Neuron (in vitro differentiated cells): ENCODE results near the gene DAZ2.
"Not testable (repeated sequence)": the region's sequence is repeated elsewhere in the genome, so short reads cannot be mapped to it uniquely, and the experiment has no call there.

Experiments
- H2AFZ ChIP-seq: one replicate; pipeline ENCODE4 v1.6.1; 2013; ENCODE audit warnings: low read depth, mild to moderate bottlenecking, inconsistent platforms, low read length, moderate library complexity
- H3K27me3 ChIP-seq: one replicate; pipeline ENCODE4 v1.6.1; 2013; ENCODE audit warnings: low read length; ENCODE audit not compliant: insufficient read depth
- H3K36me3 ChIP-seq: one replicate; pipeline ENCODE4 v1.6.1; 2013; ENCODE audit warnings: low read length; ENCODE audit not compliant: insufficient read depth
- H3K4me1 ChIP-seq: one replicate; pipeline ENCODE4 v1.6.1; 2013; ENCODE audit warnings: low read length; ENCODE audit not compliant: insufficient read depth
- H3K4me3 ChIP-seq: 2 replicates; pipeline ENCODE4 v1.5.1; 2013; ENCODE audit warnings: mild to moderate bottlenecking, low read length, moderate library complexity
- H3K9me3 ChIP-seq: one replicate; pipeline ENCODE4 v1.6.1; 2013; ENCODE audit warnings: low read length

The DAZ2 gene, protein sequence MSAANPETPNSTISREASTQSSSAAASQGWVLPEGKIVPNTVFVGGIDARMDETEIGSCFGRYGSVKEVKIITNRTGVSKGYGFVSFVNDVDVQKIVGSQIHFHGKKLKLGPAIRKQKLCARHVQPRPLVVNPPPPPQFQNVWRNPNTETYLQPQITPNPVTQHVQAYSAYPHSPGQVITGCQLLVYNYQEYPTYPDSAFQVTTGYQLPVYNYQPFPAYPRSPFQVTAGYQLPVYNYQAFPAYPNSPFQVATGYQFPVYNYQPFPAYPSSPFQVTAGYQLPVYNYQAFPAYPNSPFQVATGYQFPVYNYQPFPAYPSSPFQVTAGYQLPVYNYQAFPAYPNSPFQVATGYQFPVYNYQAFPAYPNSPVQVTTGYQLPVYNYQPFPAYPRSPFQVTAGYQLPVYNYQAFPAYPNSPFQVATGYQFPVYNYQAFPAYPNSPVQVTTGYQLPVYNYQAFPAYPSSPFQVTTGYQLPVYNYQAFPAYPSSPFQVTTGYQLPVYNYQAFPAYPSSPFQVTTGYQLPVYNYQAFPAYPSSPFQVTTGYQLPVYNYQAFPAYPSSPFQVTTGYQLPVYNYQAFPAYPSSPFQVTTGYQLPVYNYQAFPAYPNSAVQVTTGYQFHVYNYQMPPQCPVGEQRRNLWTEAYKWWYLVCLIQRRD

DNA sequence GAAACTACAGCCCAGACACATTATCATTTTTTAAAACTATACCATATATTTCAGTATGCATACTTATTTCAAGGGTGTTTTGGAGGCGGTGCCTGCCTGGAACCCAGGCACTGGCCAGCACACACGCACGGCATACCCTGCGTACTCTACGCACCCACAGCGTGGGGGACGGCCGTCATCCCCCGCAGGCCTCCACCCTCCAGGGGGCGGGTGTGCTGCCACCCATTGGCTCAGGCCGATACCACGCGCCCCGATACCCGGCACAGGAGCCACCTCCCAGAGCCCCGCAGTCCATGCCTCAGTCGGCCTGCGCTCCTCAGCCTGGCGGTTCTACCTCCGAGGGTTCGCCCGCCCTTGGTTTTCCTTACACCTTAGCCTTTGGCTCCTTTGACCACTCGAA, at the start of gene DAZ2:
Gene DAZ2 (plus strand): TSS at position 301 of the 400 bp plus-strand sequence. CDS start 208 bp downstream, outside the sequence.
- not testable (repeated sequence) for H3K9me3 ChIP-seq, H3K36me3 ChIP-seq, H3K27me3 ChIP-seq, H2AFZ ChIP-seq, H3K4me1 ChIP-seq, H3K4me3 ChIP-seq

GRCh38 chrY:23198908-23199307, 20.4 kb upstream of the DAZ2 start, which contains the start of gene DAZ1:
TSS of gene DAZ1 (minus strand) at chrY:23199008. CDS start at chrY:23198800, 208 bp downstream.
- not testable (repeated sequence) for H2AFZ ChIP-seq, H3K27me3 ChIP-seq, H3K36me3 ChIP-seq, H3K9me3 ChIP-seq, H3K4me1 ChIP-seq, H3K4me3 ChIP-seq

DNA sequence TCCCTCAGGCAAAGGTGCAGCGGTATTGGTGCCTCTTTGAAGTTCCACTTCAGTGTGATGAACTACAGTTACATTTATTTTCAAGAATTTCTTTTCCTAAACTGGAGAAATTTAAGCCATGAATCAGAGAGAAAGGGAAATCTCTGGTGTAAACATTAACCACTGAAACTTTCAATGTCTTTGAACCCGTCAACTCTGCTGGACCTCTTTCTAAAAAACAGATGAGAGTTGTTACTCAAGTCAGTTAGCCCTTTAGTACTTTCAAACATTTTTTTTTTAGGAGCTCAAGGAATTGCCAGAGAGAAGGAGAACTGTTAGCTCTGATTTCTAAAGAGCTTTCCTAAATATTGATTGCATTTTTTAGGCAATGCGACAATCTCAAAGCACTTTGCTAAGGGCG, 11.9 kb upstream of the DAZ2 start:
- not testable (repeated sequence) for H3K4me3 ChIP-seq, H3K9me3 ChIP-seq, H2AFZ ChIP-seq, H3K27me3 ChIP-seq, H3K36me3 ChIP-seq, H3K4me1 ChIP-seq

GRCh38 chrY:23209802-23210495, 9.4 kb upstream of the DAZ2 start:
- not testable (repeated sequence) for H3K27me3 ChIP-seq, H2AFZ ChIP-seq, H3K36me3 ChIP-seq, H3K4me3 ChIP-seq, H3K9me3 ChIP-seq, H3K4me1 ChIP-seq

DNA sequence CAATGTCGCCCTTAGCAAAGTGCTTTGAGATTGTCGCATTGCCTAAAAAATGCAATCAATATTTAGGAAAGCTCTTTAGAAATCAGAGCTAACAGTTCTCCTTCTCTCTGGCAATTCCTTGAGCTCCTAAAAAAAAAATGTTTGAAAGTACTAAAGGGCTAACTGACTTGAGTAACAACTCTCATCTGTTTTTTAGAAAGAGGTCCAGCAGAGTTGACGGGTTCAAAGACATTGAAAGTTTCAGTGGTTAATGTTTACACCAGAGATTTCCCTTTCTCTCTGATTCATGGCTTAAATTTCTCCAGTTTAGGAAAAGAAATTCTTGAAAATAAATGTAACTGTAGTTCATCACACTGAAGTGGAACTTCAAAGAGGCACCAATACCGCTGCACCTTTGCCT, 8.7 kb upstream of the DAZ2 start:
- H3K4me1 ChIP-seq, H3K27me3 ChIP-seq, H3K9me3 ChIP-seq, H3K4me3 ChIP-seq, H3K36me3 ChIP-seq, H2AFZ ChIP-seq: not testable (repeated sequence)
